ENCODE data around the gene CDH23.

DNA sequence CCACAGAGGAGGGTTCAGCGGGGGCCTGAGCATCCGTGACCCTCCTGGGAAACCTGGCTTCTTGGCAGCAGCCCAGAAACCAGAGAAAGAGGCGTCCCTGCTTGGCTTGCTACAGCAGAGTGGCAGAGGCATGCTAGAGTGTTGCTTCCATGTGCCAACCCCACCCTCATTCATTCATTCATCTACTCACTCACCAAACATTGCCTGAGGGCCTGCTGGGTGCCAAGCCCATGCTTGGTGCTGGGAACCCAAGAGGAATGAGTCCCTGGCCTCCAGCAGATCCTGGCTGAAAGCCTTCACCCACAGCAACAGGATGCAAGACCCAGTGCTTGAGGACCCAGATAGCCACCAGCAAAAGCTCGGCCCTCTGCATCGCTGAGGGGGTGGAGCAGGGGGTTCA lies 129.0 kb downstream of the CDH23 start:
- TF ChIP-seq ELK1 (CRISPR knock-in tag; IDR thresholded peaks at IDR 0.05) (no peak), POLR2AphosphoS2 (IDR thresholded peaks at IDR 0.05; ENCODE audit: low read length) (no peak), RAD21 (CRISPR knock-in tag; conservative IDR thresholded peaks at IDR 0.05 in 1 of 2, IDR thresholded peaks at IDR 0.05 in 1 of 2) (no peak), USF2 (CRISPR knock-in tag; IDR thresholded peaks at IDR 0.05) (no peak), KDM5B (IDR thresholded peaks at IDR 0.05; ENCODE audit: insufficient replicate concordance, low read depth, low read length) (no peak), MITF (IDR thresholded peaks at IDR 0.05) (no peak), MXI1 (IDR thresholded peaks at IDR 0.05; ENCODE audit: low read depth, low read length) (no peak)
- TF ChIP-seq, protein P1, sequence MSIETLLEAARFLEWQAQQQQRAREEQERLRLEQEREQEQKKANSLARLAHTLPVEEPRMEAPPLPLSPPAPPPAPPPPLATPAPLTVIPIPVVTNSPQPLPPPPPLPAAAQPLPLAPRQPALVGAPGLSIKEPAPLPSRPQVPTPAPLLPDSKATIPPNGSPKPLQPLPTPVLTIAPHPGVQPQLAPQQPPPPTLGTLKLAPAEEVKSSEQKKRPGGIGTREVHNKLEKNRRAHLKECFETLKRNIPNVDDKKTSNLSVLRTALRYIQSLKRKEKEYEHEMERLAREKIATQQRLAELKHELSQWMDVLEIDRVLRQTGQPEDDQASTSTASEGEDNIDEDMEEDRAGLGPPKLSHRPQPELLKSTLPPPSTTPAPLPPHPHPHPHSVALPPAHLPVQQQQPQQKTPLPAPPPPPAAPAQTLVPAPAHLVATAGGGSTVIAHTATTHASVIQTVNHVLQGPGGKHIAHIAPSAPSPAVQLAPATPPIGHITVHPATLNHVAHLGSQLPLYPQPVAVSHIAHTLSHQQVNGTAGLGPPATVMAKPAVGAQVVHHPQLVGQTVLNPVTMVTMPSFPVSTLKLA (conservative IDR thresholded peaks at IDR 0.05): no peak
